ENCODE measurements around the gene PCSK6.

Gene PCSK6

GRCh38 chr15:101371081-101371480 is 118.4 kb downstream of the PCSK6 start:
- ATAC-seq, result no peak
- TF ChIP-seq ISL1 (CRISPR knock-in tag; IDR thresholded peaks at IDR 0.05), result no peak
- TF ChIP-seq SNAI2 (CRISPR knock-in tag; IDR thresholded peaks at IDR 0.05), result no peak
- no peak for TF ChIP-seq CREB5 (CRISPR knock-in tag; IDR thresholded peaks at IDR 0.05; ENCODE audit: low read depth)
- no peak for TF ChIP-seq TCF4 (CRISPR knock-in tag; IDR thresholded peaks at IDR 0.05; ENCODE audit: borderline replicate concordance)
- TF ChIP-seq PPARA (CRISPR knock-in tag; IDR thresholded peaks at IDR 0.05; ENCODE audit: borderline replicate concordance), result no peak
- no peak for TF ChIP-seq POU6F1 (CRISPR knock-in tag; IDR thresholded peaks at IDR 0.05; ENCODE audit: borderline replicate concordance, low read depth)

- TF ChIP-seq PPARA (CRISPR knock-in tag; IDR thresholded peaks at IDR 0.05; ENCODE audit: borderline replicate concordance), result no peak
- TF ChIP-seq PATZ1 (CRISPR knock-in tag; IDR thresholded peaks at IDR 0.05; ENCODE audit: borderline replicate concordance), result no peak
- TF ChIP-seq ISL1 (CRISPR knock-in tag; IDR thresholded peaks at IDR 0.05), result no peak
- TF ChIP-seq CREB5 (CRISPR knock-in tag; IDR thresholded peaks at IDR 0.05; ENCODE audit: low read depth), result no peak
- no peak for TF ChIP-seq BACH2 (CRISPR knock-in tag; IDR thresholded peaks at IDR 0.05; ENCODE audit: borderline replicate concordance)
- TF ChIP-seq TCF4 (CRISPR knock-in tag; IDR thresholded peaks at IDR 0.05; ENCODE audit: borderline replicate concordance), result no peak
- TF ChIP-seq ZFP3 (CRISPR knock-in tag; IDR thresholded peaks at IDR 0.05), result no peak
- TF ChIP-seq POU6F1 (CRISPR knock-in tag; IDR thresholded peaks at IDR 0.05; ENCODE audit: borderline replicate concordance, low read depth), result no peak
- no peak for TF ChIP-seq GLIS3 (CRISPR knock-in tag; IDR thresholded peaks at IDR 0.05)
- no peak for TF ChIP-seq SNAI2 (CRISPR knock-in tag; IDR thresholded peaks at IDR 0.05)
- no peak for TF ChIP-seq ZFP30 (CRISPR knock-in tag; IDR thresholded peaks at IDR 0.05)
- no peak for TF ChIP-seq RARB (CRISPR knock-in tag; IDR thresholded peaks at IDR 0.05)
- TF ChIP-seq TOX (CRISPR knock-in tag; IDR thresholded peaks at IDR 0.05; ENCODE audit: borderline replicate concordance), result no peak
- no peak for TF ChIP-seq ZNF8 (CRISPR knock-in tag; IDR thresholded peaks at IDR 0.05)
- no peak for TF ChIP-seq ESRRG (CRISPR knock-in tag; IDR thresholded peaks at IDR 0.05)
- ATAC-seq, result no peak
Observed at GRCh38 chr15:101370330-101371024, 119.0 kb downstream of the PCSK6 start.

DNA sequence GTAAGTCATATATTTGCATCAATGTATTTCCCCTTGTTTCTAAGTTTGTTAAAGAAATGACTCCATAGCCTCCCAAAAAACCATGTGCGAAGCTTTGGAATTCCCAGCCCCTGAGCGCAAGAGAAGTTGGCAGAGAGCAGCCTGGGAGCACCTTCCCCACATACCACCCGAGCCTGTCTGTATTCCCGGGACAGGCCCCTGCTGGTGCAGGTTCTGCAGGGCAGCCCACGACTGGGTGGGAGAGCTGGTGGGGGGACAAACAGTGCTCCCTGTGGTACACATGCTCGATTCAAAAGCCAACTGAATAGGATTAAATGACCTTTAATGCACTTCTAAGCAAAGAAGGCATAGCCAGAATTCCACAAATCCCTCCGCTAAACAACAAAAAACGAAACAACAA is 119.8 kb downstream of the PCSK6 start:
- TF ChIP-seq TOX (CRISPR knock-in tag; IDR thresholded peaks at IDR 0.05; ENCODE audit: borderline replicate concordance) (no peak), PPARA (CRISPR knock-in tag; IDR thresholded peaks at IDR 0.05; ENCODE audit: borderline replicate concordance) (no peak), ESRRG (CRISPR knock-in tag; IDR thresholded peaks at IDR 0.05) (no peak), BACH2 (CRISPR knock-in tag; IDR thresholded peaks at IDR 0.05; ENCODE audit: borderline replicate concordance) (no peak), TSHZ2 (CRISPR knock-in tag; IDR thresholded peaks at IDR 0.05) (no peak), TCF4 (CRISPR knock-in tag; IDR thresholded peaks at IDR 0.05; ENCODE audit: borderline replicate concordance) (no peak), RARB (CRISPR knock-in tag; IDR thresholded peaks at IDR 0.05) (no peak), POU6F1 (CRISPR knock-in tag; IDR thresholded peaks at IDR 0.05; ENCODE audit: borderline replicate concordance, low read depth) (no peak), ZNF70 (CRISPR knock-in tag; IDR thresholded peaks at IDR 0.05) (no peak), ZFP3 (CRISPR knock-in tag; IDR thresholded peaks at IDR 0.05) (no peak), ISL1 (CRISPR knock-in tag; IDR thresholded peaks at IDR 0.05) (no peak), OSR1 (CRISPR knock-in tag; IDR thresholded peaks at IDR 0.05) (no peak), GLIS3 (CRISPR knock-in tag; IDR thresholded peaks at IDR 0.05) (no peak), CREB5 (CRISPR knock-in tag; IDR thresholded peaks at IDR 0.05; ENCODE audit: low read depth) (no peak)
- TF ChIP-seq, protein P1, sequence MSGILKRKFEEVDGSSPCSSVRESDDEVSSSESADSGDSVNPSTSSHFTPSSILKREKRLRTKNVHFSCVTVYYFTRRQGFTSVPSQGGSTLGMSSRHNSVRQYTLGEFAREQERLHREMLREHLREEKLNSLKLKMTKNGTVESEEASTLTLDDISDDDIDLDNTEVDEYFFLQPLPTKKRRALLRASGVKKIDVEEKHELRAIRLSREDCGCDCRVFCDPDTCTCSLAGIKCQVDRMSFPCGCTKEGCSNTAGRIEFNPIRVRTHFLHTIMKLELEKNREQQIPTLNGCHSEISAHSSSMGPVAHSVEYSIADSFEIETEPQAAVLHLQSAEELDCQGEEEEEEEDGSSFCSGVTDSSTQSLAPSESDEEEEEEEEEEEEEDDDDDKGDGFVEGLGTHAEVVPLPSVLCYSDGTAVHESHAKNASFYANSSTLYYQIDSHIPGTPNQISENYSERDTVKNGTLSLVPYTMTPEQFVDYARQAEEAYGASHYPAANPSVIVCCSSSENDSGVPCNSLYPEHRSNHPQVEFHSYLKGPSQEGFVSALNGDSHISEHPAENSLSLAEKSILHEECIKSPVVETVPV (CRISPR knock-in tag; IDR thresholded peaks at IDR 0.05), result no peak
- ATAC-seq, result no peak

Data from SK-N-SH treated with all-trans-retinoic acid at 6 μM for 48 hours (cell line).